Measurements from ENCODE around the gene FOXP1.
"Not testable (repeated sequence)": the region's sequence is repeated elsewhere in the genome, so short reads cannot be mapped to it uniquely, and the experiment has no call there.

Gene FOXP1

GRCh38 chr3:71045212-71045916, 538.2 kb downstream of the FOXP1 start:
- DNase-seq (ENCODE audit: low read depth, low spot score), result no peak

- no peak for DNase-seq (ENCODE audit: low read depth, low spot score)
Measured at GRCh38 chr3:71042759-71043158, 540.8 kb downstream of the FOXP1 start.

GRCh38 chr3:71041371-71041770, 542.2 kb downstream of the FOXP1 start:
- DNase-seq (ENCODE audit: low read depth, low spot score), result no peak

GRCh38 chr3:71039332-71039731, 544.2 kb downstream of the FOXP1 start:
- DNase-seq (ENCODE audit: low read depth, low spot score), result no peak

- no peak for DNase-seq (ENCODE audit: low read depth, low spot score)
Measured at GRCh38 chr3:71037775-71038174, 545.8 kb downstream of the FOXP1 start.

GRCh38 chr3:71035886-71036285, 547.6 kb downstream of the FOXP1 start:
- no peak for DNase-seq (ENCODE audit: low read depth, low spot score)

- no peak for DNase-seq (ENCODE audit: low read depth, low spot score)
Measured at GRCh38 chr3:71035314-71035713, 548.2 kb downstream of the FOXP1 start.

GRCh38 chr3:71033681-71034220, 549.8 kb downstream of the FOXP1 start:
- DNase-seq (ENCODE audit: low read depth, low spot score), result no peak

GRCh38 chr3:71031914-71032521, 551.5 kb downstream of the FOXP1 start:
- DNase-seq (ENCODE audit: low read depth, low spot score), result no peak

GRCh38 chr3:71031181-71031580, 552.3 kb downstream of the FOXP1 start:
- DNase-seq (ENCODE audit: low read depth, low spot score), result no peak

GRCh38 chr3:71030748-71031147, 552.8 kb downstream of the FOXP1 start:
- DNase-seq (ENCODE audit: low read depth, low spot score), result no peak

GRCh38 chr3:71029770-71030169, 553.8 kb downstream of the FOXP1 start:
- no peak for DNase-seq (ENCODE audit: low read depth, low spot score)

- DNase-seq (ENCODE audit: low read depth, low spot score), result no peak
Measured at GRCh38 chr3:71028802-71029201, 554.7 kb downstream of the FOXP1 start.

- DNase-seq (ENCODE audit: low read depth, low spot score), result no peak
Measured at GRCh38 chr3:71028184-71028583, 555.3 kb downstream of the FOXP1 start.

- no peak for DNase-seq (ENCODE audit: low read depth, low spot score)
Measured at GRCh38 chr3:71026634-71027578, 556.6 kb downstream of the FOXP1 start.

- no peak for DNase-seq (ENCODE audit: low read depth, low spot score)
Measured at GRCh38 chr3:71025516-71025915, 558.0 kb downstream of the FOXP1 start.

- no peak for DNase-seq (ENCODE audit: low read depth, low spot score)
Measured at GRCh38 chr3:71025010-71025409, 558.5 kb downstream of the FOXP1 start.

- DNase-seq (ENCODE audit: low read depth, low spot score), result no peak
Measured at GRCh38 chr3:71022551-71023335, 560.8 kb downstream of the FOXP1 start.

- DNase-seq (ENCODE audit: low read depth, low spot score), result no peak
Measured at GRCh38 chr3:71018799-71019198, 564.7 kb downstream of the FOXP1 start.

- no peak for DNase-seq (ENCODE audit: low read depth, low spot score)
Measured at GRCh38 chr3:71016178-71016845, 567.2 kb downstream of the FOXP1 start.

- DNase-seq (ENCODE audit: low read depth, low spot score), result not testable (repeated sequence)
Measured at GRCh38 chr3:71014616-71015015, 568.9 kb downstream of the FOXP1 start.
